GM12878 (cell line): ENCODE data around the gene PTPRD. TPM values are rescaled to one million over a fixed set of nuclear protein-coding genes. Genes with fewer than 3 reads are reported as not detected.

ENCODE experiments used
- ATAC-seq: fragments of 200-7000 bp; cut with Tn5 transposase; 3 replicates; pipeline ENCODE4 v1.9.1; 2020; ENCODE audit warnings: mild to moderate bottlenecking, moderate library complexity
- BruUV-seq: library from RNA; stranded (reverse); fragments of 400-500 nt; replicated peaks from 2 replicates; lab custom pipeline; 2021; lab: Mats Ljungman, UMichigan
- CTCF ChIA-PET: fragments of 300-600 bp; sonication (Branson Sonifier 250); formaldehyde crosslinking; extraction: SDS; loops from one replicate; lab custom pipeline; 2021; ENCODE audit warnings: inconsistent platforms; lab: Yijun Ruan, JAX
- POLR2A ChIA-PET: fragments of 350-600 bp; formaldehyde crosslinking; extraction: SDS; loops from one replicate; lab custom pipeline; 2021; ENCODE audit warnings: inconsistent platforms; lab: Charles Lee
- RAD21 ChIA-PET: fragments of 300-600 bp; sonication (Branson Sonifier 250); formaldehyde crosslinking; loops from one replicate; lab custom pipeline; 2023; ENCODE audit warnings: antibody characterized with exemption; ENCODE audit not compliant: unreplicated experiment; lab: Charles Lee
- SMC1A ChIA-PET: fragments of 300-600 bp; sonication (Branson Sonifier 250); formaldehyde crosslinking; loops from one replicate; lab custom pipeline; 2023; ENCODE audit not compliant: unreplicated experiment, uncharacterized antibody; lab: Charles Lee
- DNase-seq: peaks from one replicate; pipeline ENCODE4 v3.0.0-alpha.2; 2011; ENCODE audit warnings: low read depth, low spot score
- FAIRE-seq: peaks from 3 replicates; lab custom pipeline; 2011; peaks lifted over from hg19 to GRCh38; lab: Jason Lieb, UNC
- H2AFZ ChIP-seq: 2 replicates; pipeline ENCODE4 v1.6.0; 2011; ENCODE audit warnings: low read depth, low read length, control low read depth; ENCODE audit not compliant: control insufficient read depth
- H3K27ac ChIP-seq: 2 replicates; pipeline ENCODE4 v1.5.1; 2011; ENCODE audit warnings: control low read depth; ENCODE audit not compliant: control insufficient read depth, insufficient read depth
- H3K27me3 ChIP-seq, 2 experiments: replicated peaks in 1 of 2; 2 replicates each; pipeline versions ENCODE4 v1.6.0 to v1.6.1; 2011; ENCODE audit warnings: low read length in 1 of 2; ENCODE audit not compliant: control insufficient read depth in 2 of 2, insufficient read depth in 2 of 2
- H3K36me3 ChIP-seq, 2 experiments: 2 replicates each; pipeline ENCODE4 v1.5.1; 2011; ENCODE audit warnings: low read length in 1 of 2; ENCODE audit not compliant: control insufficient read depth in 2 of 2, insufficient read depth in 2 of 2
- H3K4me1 ChIP-seq: 2 replicates; pipeline ENCODE4 v1.6.1; 2011; ENCODE audit warnings: mild to moderate bottlenecking, low read length, moderate library complexity, mixed read lengths; ENCODE audit not compliant: control insufficient read depth, insufficient read depth
- H3K4me2 ChIP-seq: 2 replicates; pipeline ENCODE4 v1.6.0; 2011; ENCODE audit warnings: control low read depth; ENCODE audit not compliant: control insufficient read depth, insufficient read depth
- H3K4me3 ChIP-seq: fragments of 200-600 bp; sonication (generic); 2 replicates; pipeline ENCODE4 v1.5.1; 2016
- H3K79me2 ChIP-seq: 2 replicates; pipeline ENCODE4 v1.6.0; 2011; ENCODE audit warnings: low read length; ENCODE audit not compliant: control insufficient read depth, insufficient read depth
- H3K9ac ChIP-seq: 2 replicates; pipeline ENCODE4 v1.8.0; 2011; ENCODE audit warnings: low read length, control low read depth, mixed read lengths; ENCODE audit not compliant: control insufficient read depth, insufficient read depth
- H3K9me3 ChIP-seq: replicated peaks from 3 replicates; pipeline ENCODE4 v1.5.1; 2011; ENCODE audit warnings: mild to moderate bottlenecking, low read length; ENCODE audit not compliant: control insufficient read depth, insufficient read depth
- H4K20me1 ChIP-seq: 2 replicates; pipeline ENCODE4 v1.6.0; 2011; ENCODE audit not compliant: control insufficient read depth, insufficient read depth
- ATF7 ChIP-seq: fragments of 450-650 bp; IDR thresholded peaks from 2 replicates; pipeline ENCODE4 v1.6.1; 2016; ENCODE audit warnings: low read depth, mild to moderate bottlenecking
- CREB1 ChIP-seq: IDR thresholded peaks from 2 replicates; pipeline ENCODE4 v1.6.1; 2012; ENCODE audit warnings: low read depth, mild to moderate bottlenecking, inconsistent platforms
- EGR1 ChIP-seq, 2 experiments: IDR thresholded peaks; 1 replicate in 1 of 2; 2 replicates in 1 of 2; pipeline ENCODE4 v1.6.1; 2011 to 2012; ENCODE audit warnings: low read depth in 2 of 2, low read length in 2 of 2, borderline replicate concordance in 1 of 2, mild to moderate bottlenecking in 1 of 2, moderate library complexity in 1 of 2
- HDAC2 ChIP-seq: fragments of 200-600 bp; sonication (generic); IDR thresholded peaks from 2 replicates; pipeline ENCODE4 v1.6.1; 2017
- LARP7 ChIP-seq: fragments of 450-650 bp; IDR thresholded peaks from 2 replicates; pipeline ENCODE4 v1.6.1; 2017; ENCODE audit warnings: mild to moderate bottlenecking
- PML ChIP-seq: IDR thresholded peaks from 2 replicates; pipeline ENCODE4 v1.6.1; 2012; ENCODE audit warnings: low read length, inconsistent platforms
- ZNF592 ChIP-seq: fragments of 450-650 bp; IDR thresholded peaks from 2 replicates; pipeline ENCODE4 v1.6.1; 2017; ENCODE audit warnings: mild to moderate bottlenecking, moderate library complexity
- in situ Hi-C: fragments of 300-500 bp; cut with MboI; formaldehyde crosslinking; loops from 9 replicates; pipeline ENCODE4 v1.14.3; 2018; ENCODE audit warnings: mixed read lengths
- intact Hi-C: fragments of 100-400 bp; cut with micrococcal nuclease; formaldehyde crosslinking; loops from one replicate; pipeline ENCODE4 v1.14.2; 2022; ENCODE audit not compliant: unreplicated experiment
- polyA plus RNA-seq, 11 experiments: library from polyadenylated mRNA; depleted of rRNA in 4 of 11; unstranded in 6 of 11; stranded (reverse) in 5 of 11; fragments of >200 nt; fragmentation: Nextera tagmentation in 4 of 11; fragmentation: Illumina TruSeq in 1 of 11; extraction: Ambion mirVana in 4 of 11; extraction: Trizol in 1 of 11; gene quantifications; 1 replicate in 1 of 11; 2 replicates in 10 of 11; pipeline versions ENCODE4 v1.2.1 to v1.2.3, GENCODE V29; 2011 to 2016; ENCODE audit warnings: inconsistent platforms in 2 of 11, missing spikeins in 2 of 11, low read depth in 1 of 11
- total RNA-seq, 4 experiments: library from RNA; depleted of rRNA in 3 of 4; stranded (reverse); fragments of >200 nt in 3 of 4; fragmentation: Illumina TruSeq in 1 of 4; extraction: Trizol in 1 of 4; gene quantifications; 2 replicates each; pipeline versions ENCODE4 v1.2.1 to v1.2.3, GENCODE V29; 2013 to 2021
- TF ChIP-seq, protein P1 (sequence below): fragments of 450-650 bp; IDR thresholded peaks from 2 replicates; pipeline ENCODE4 v1.6.1; 2017; ENCODE audit warnings: antibody characterized with exemption, mild to moderate bottlenecking, moderate library complexity

The PTPRD gene
- total and polyA plus RNA-seq, 10 of the 15 experiments (the other 5 are each of a cell fraction or from before 2014, with no cell fraction given) = under 0.01 to 0.05 (median 0.01) TPM; not detected in 7

- POLR2A ChIA-PET = no interaction called here
- FAIRE-seq (no peak), DNase-seq (no peak), ATAC-seq (no peak)
- no peak overlapping the region for H3K9ac ChIP-seq
- H3K36me3 ChIP-seq = no peaks in the 10 kb centered on the region
- no peaks in the 10 kb centered on the region for H3K27me3 ChIP-seq
- H3K4me1 ChIP-seq = no peaks in the 10 kb centered on the region
- TF ChIP-seq LARP7 (no peak), CREB1 (no peak), HDAC2 (no peak), EGR1 (IDR thresholded peaks at IDR 0.05; ENCODE audit: borderline replicate concordance in 1 of 2, low read depth in 2 of 2, low read length in 2 of 2) (no peak), PML (no peak), ZNF592 (no peak), ATF7 (no peak)
- TF ChIP-seq, protein P1, sequence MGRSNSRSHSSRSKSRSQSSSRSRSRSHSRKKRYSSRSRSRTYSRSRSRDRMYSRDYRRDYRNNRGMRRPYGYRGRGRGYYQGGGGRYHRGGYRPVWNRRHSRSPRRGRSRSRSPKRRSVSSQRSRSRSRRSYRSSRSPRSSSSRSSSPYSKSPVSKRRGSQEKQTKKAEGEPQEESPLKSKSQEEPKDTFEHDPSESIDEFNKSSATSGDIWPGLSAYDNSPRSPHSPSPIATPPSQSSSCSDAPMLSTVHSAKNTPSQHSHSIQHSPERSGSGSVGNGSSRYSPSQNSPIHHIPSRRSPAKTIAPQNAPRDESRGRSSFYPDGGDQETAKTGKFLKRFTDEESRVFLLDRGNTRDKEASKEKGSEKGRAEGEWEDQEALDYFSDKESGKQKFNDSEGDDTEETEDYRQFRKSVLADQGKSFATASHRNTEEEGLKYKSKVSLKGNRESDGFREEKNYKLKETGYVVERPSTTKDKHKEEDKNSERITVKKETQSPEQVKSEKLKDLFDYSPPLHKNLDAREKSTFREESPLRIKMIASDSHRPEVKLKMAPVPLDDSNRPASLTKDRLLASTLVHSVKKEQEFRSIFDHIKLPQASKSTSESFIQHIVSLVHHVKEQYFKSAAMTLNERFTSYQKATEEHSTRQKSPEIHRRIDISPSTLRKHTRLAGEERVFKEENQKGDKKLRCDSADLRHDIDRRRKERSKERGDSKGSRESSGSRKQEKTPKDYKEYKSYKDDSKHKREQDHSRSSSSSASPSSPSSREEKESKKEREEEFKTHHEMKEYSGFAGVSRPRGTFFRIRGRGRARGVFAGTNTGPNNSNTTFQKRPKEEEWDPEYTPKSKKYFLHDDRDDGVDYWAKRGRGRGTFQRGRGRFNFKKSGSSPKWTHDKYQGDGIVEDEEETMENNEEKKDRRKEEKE = no peak
- no peak overlapping the region for H3K4me3 ChIP-seq
- H3K4me2 ChIP-seq = no peak overlapping the region
- no TSS peak for BruUV-seq
- RAD21 ChIA-PET = no interaction called here
- no peaks in the 10 kb centered on the region for H3K9me3 ChIP-seq
- H4K20me1 ChIP-seq = no peaks in the 10 kb centered on the region
- intact Hi-C loops (no loop called here), in situ Hi-C loops (no loop called here)
- no peaks in the 10 kb centered on the region for H3K79me2 ChIP-seq
- H3K27ac ChIP-seq = no peak overlapping the region
- SMC1A ChIA-PET = no interaction called here
- H2AFZ ChIP-seq = no peak overlapping the region
- CTCF ChIA-PET = no interaction called here
Measured at GRCh38 chr9:8660383-8660782, 1952.4 kb downstream of the PTPRD start.
